CD14-positive monocyte (primary cell): Measurements from ENCODE around the gene TLX1. TPM values are rescaled to one million over a fixed set of nuclear protein-coding genes. Genes with fewer than 3 reads are reported as not detected.
A peak's percentile ranks its signal among the peaks of the same experiment; 100 is the strongest.

ENCODE experiments used
- DNase-seq, 3 donors: peaks; one replicate each; pipeline ENCODE4 v3.0.0-alpha.2; 2011 to 2022
- H2AFZ ChIP-seq: 2 replicates; pipeline ENCODE4 v1.6.0; 2012; ENCODE audit warnings: mild to moderate bottlenecking, low read depth, low read length, inconsistent platforms; ENCODE audit not compliant: insufficient read depth, poor library complexity, severe bottlenecking
- H3K27ac ChIP-seq, 2 donors: 1 replicate in 1 of 2; 2 replicates in 1 of 2; pipeline ENCODE4 v1.5.1; 2012 to 2013; ENCODE audit warnings: low read length in 2 of 2, control low read depth in 1 of 2, inconsistent platforms in 1 of 2, low read depth in 1 of 2, mild to moderate bottlenecking in 1 of 2
- H3K27me3 ChIP-seq, 2 donors: one replicate each; pipeline versions ENCODE4 v1.6.0 to v1.6.1; 2011 to 2013; ENCODE audit warnings: low read length in 2 of 2; ENCODE audit not compliant: control insufficient read depth in 2 of 2, insufficient read depth in 2 of 2
- H3K36me3 ChIP-seq, 2 donors: replicated peaks in 1 of 2; 1 replicate in 1 of 2; 2 replicates in 1 of 2; pipeline versions ENCODE4 v1.5.1 to v1.6.1; 2012 to 2013; ENCODE audit warnings: low read length in 2 of 2, control low read depth in 1 of 2, inconsistent platforms in 1 of 2, mild to moderate bottlenecking in 1 of 2; ENCODE audit not compliant: insufficient read depth in 2 of 2, control insufficient read depth in 1 of 2
- H3K4me1 ChIP-seq, 2 donors: 1 replicate in 1 of 2; 2 replicates in 1 of 2; pipeline versions ENCODE4 v1.5.1 to v1.6.1; 2012 to 2013; ENCODE audit warnings: low read length in 2 of 2, control low read depth in 1 of 2, inconsistent platforms in 1 of 2, mild to moderate bottlenecking in 1 of 2, moderate library complexity in 1 of 2; ENCODE audit not compliant: insufficient read depth in 2 of 2, control insufficient read depth in 1 of 2
- H3K4me2 ChIP-seq: replicated peaks from 2 replicates; pipeline ENCODE3; 2012; ENCODE audit warnings: low read length, moderate library complexity, mild to moderate bottlenecking; ENCODE audit not compliant: poor library complexity, severe bottlenecking; ENCODE audit errors: extremely low read depth
- H3K4me3 ChIP-seq, 3 experiments: fragments of 200-600 bp in 1 of 3; sonication (generic) in 1 of 3; replicated peaks in 1 of 3; 1 replicate in 2 of 3; 2 replicates in 1 of 3; pipeline ENCODE4 v1.5.1; 2011 to 2013; ENCODE audit warnings: low read length in 3 of 3, mild to moderate bottlenecking in 3 of 3, control low read depth in 2 of 3, low read depth in 2 of 3, inconsistent platforms in 1 of 3, moderate library complexity in 1 of 3
- H3K79me2 ChIP-seq: 2 replicates; pipeline ENCODE4 v1.6.0; 2012; ENCODE audit warnings: mild to moderate bottlenecking, control low read depth, inconsistent platforms, low read length, moderate library complexity; ENCODE audit not compliant: insufficient read depth
- H3K9ac ChIP-seq: 2 replicates; pipeline ENCODE4 v1.6.0; 2017; ENCODE audit warnings: low read length, mild to moderate bottlenecking; ENCODE audit not compliant: insufficient read depth, poor library complexity, severe bottlenecking
- H3K9me3 ChIP-seq, 2 donors: replicated peaks in 1 of 2; 1 replicate in 1 of 2; 2 replicates in 1 of 2; pipeline versions ENCODE4 v1.5.1 to v1.6.1; 2012 to 2013; ENCODE audit warnings: low read length in 2 of 2, control low read depth in 1 of 2; ENCODE audit not compliant: control insufficient read depth in 1 of 2, insufficient read depth in 1 of 2
- H4K20me1 ChIP-seq: 2 replicates; pipeline ENCODE4 v1.6.0; 2012; ENCODE audit warnings: mild to moderate bottlenecking, low read length, control low read depth, moderate library complexity; ENCODE audit not compliant: insufficient read depth
- H3K27ac Mint-ChIP-seq, 7 donors: one replicate each; pipeline ENCODE4 v1.8.0; 2020; ENCODE audit warnings: mild to moderate bottlenecking in 7 of 7, mixed read lengths in 7 of 7, moderate library complexity in 6 of 7, inconsistent platforms in 2 of 7
- H3K27me3 Mint-ChIP-seq, 3 donors: one replicate each; pipeline ENCODE4 v1.8.0; 2021 to 2022; ENCODE audit warnings: low read depth in 3 of 3, mild to moderate bottlenecking in 3 of 3, mixed read lengths in 3 of 3, moderate library complexity in 3 of 3, inconsistent platforms in 1 of 3
- H3K36me3 Mint-ChIP-seq, 2 donors: one replicate each; pipeline ENCODE4 v1.8.0; 2020; ENCODE audit warnings: mixed read lengths in 2 of 2, inconsistent platforms in 1 of 2, mild to moderate bottlenecking in 1 of 2
- H3K4me1 Mint-ChIP-seq: one replicate; pipeline ENCODE4 v1.8.0; 2020; ENCODE audit warnings: mild to moderate bottlenecking, mixed read lengths
- H3K4me3 Mint-ChIP-seq, 2 donors: one replicate each; pipeline ENCODE4 v1.8.0; 2020; ENCODE audit warnings: mild to moderate bottlenecking in 2 of 2, mixed read lengths in 2 of 2, moderate library complexity in 1 of 2
- H3K9me3 Mint-ChIP-seq, 7 donors: one replicate each; pipeline ENCODE4 v1.8.0; 2020 to 2022; ENCODE audit warnings: mixed read lengths in 7 of 7, mild to moderate bottlenecking in 6 of 7, moderate library complexity in 6 of 7, inconsistent platforms in 2 of 7
- CTCF ChIP-seq: fragments of 200-600 bp; IDR thresholded peaks from one replicate; pipeline ENCODE4 v1.8.0; 2022; ENCODE audit warnings: antibody characterized with exemption, mild to moderate bottlenecking
- WGBS: methylation state at CpG from one replicate; pipeline ENCODE4 v1.1.5; 2013; ENCODE audit warnings: missing lambda C conversion rate; ENCODE audit not compliant: insufficient coverage; 5-methylcytosine and 5-hydroxymethylcytosine counted together
- intact Hi-C, 2 donors: fragments of 100-400 bp; cut with micrococcal nuclease; formaldehyde crosslinking; loops; one replicate each; pipeline versions ENCODE4 v1.15.0 to v1.15.1; 2023
- polyA plus RNA-seq, 3 donors: library from polyadenylated mRNA; depleted of rRNA in 1 of 3; unstranded in 2 of 3; stranded (reverse) in 1 of 3; fragments of 300-500 nt in 2 of 3; fragments of >200 nt in 1 of 3; fragmentation: Illumina TruSeq in 2 of 3; gene quantifications; 1 replicate in 2 of 3; 2 replicates in 1 of 3; pipeline ENCODE4 v1.2.3, GENCODE V29; 2012 to 2021

Gene TLX1
- polyA plus RNA-seq, 3 donors, result not detected

- H3K4me1 ChIP-seq, result no peaks in the 10 kb centered on the region
- DNase-seq, result no peak
- H3K4me2 ChIP-seq, result no peak overlapping the region
- TF ChIP-seq CTCF, result no peak
- H3K4me3 ChIP-seq, result no peak overlapping the region
- Mint-ChIP-seq H3K4me1 (peaks cover 7% of the 10 kb centered on the region), H3K36me3 (peaks cover 0 to 2% of the 10 kb centered on the region in 2 donors), H3K27me3 (peaks cover 53 to 83% (median 56%) of the 10 kb centered on the region in 3 donors), H3K9me3 (peaks cover 0 to 2% (median 0%) of the 10 kb centered on the region in 7 donors), H3K27ac (no peak overlapping the region), H3K4me3 (no peak overlapping the region)
- H3K27me3 ChIP-seq, result peaks cover 29 to 74% of the 10 kb centered on the region in 2 donors
- no peak overlapping the region for H2AFZ ChIP-seq
- 72% methylated on average over 3 of the region's 4 CpGs for WGBS
- no peak overlapping the region for H3K9ac ChIP-seq
- H3K27ac ChIP-seq, result no peak overlapping the region
- no peaks in the 10 kb centered on the region for H3K36me3 ChIP-seq
- no peaks in the 10 kb centered on the region for H3K9me3 ChIP-seq
- intact Hi-C loops, result no loop called here
- H3K79me2 ChIP-seq, result no peaks in the 10 kb centered on the region
- no peaks in the 10 kb centered on the region for H4K20me1 ChIP-seq
Observed at GRCh38 chr10:101158459-101159058, 27.5 kb downstream of the TLX1 start.

GRCh38 chr10:101161494-101162299 is 30.6 kb downstream of the TLX1 start:
- Histone ChIP-seq H3K36me3 (no peaks in the 10 kb centered on the region), H3K4me2 (no peak overlapping the region), H3K4me3 (no peak overlapping the region), H3K9ac (no peak overlapping the region), H2AFZ (no peak overlapping the region), H4K20me1 (no peaks in the 10 kb centered on the region), H3K79me2 (no peaks in the 10 kb centered on the region), H3K27ac (no peak overlapping the region), H3K4me1 (no peaks in the 10 kb centered on the region), H3K27me3 (peaks cover 36 to 73% of the 10 kb centered on the region in 2 donors), H3K9me3 (peaks cover 0 to 5% of the 10 kb centered on the region in 2 donors)
- intact Hi-C loops, result no loop called here
- peak; percentile 55 to 72 (median 65) for DNase-seq
- no peak overlapping the region for H3K27ac Mint-ChIP-seq
- peak overlapping the region in 1 of 2 donors; percentile 80 for H3K4me3 Mint-ChIP-seq
- peaks cover 0 to 8% (median 0%) of the 10 kb centered on the region in 7 donors for H3K9me3 Mint-ChIP-seq
- WGBS, result 6% methylated on average over 17 of the region's 20 CpGs
- peaks cover 51 to 83% (median 52%) of the 10 kb centered on the region in 3 donors for H3K27me3 Mint-ChIP-seq
- peaks cover 7% of the 10 kb centered on the region for H3K4me1 Mint-ChIP-seq
- peaks cover 0 to 2% of the 10 kb centered on the region in 2 donors for H3K36me3 Mint-ChIP-seq
- peak; percentile 97 for TF ChIP-seq CTCF
